NCI-H2029 (cell line): ENCODE results near the gene RAMACL.
"Not testable (repeated sequence)": the region's sequence is repeated elsewhere in the genome, so short reads cannot be mapped to it uniquely, and the experiment has no call there.

Source experiments
- DNase-seq: peaks from one replicate; lab custom pipeline; 2025; lab: John Stamatoyannopoulos, UW

The RAMACL gene

DNA sequence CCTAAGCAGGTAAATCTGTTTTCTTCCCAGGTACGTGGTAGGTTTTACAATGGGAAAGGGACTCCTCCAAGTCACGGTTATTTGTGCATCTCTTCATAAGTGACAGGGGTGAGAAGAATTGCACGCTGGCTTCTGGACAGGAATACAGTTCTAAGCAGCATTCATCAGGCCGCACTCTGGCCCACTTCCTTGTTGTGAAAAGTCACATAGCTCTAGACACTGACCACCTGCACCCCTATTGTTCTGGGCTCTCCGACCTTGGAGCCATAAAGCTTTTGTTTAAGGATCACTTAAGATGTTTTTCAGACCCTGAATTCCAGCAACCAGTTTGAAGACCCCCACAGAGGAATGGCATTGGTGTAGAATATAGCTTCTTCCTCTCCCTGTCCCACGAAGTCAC lies 31.4 kb downstream of the RAMACL start:
- no peak for DNase-seq

DNA sequence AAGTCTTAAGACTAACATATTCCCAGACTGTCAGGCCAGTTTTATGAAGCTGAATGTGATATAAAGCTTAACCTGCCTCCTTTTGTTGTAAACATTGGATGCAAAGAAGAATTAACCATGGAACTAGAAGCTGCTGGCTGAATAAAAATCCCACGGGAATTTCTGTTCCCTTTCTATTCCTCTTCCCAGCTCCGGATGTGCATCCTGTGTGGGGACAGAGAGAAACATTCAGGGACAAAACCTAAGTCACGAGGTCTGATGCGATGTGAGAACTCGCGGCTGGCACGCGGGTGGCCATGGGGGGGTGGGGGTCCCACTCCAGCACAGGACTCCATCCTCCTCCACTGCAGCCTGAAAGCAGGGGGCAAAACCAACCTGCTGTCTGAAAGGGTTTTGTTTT lies 32.2 kb downstream of the RAMACL start:
- no peak for DNase-seq

DNA sequence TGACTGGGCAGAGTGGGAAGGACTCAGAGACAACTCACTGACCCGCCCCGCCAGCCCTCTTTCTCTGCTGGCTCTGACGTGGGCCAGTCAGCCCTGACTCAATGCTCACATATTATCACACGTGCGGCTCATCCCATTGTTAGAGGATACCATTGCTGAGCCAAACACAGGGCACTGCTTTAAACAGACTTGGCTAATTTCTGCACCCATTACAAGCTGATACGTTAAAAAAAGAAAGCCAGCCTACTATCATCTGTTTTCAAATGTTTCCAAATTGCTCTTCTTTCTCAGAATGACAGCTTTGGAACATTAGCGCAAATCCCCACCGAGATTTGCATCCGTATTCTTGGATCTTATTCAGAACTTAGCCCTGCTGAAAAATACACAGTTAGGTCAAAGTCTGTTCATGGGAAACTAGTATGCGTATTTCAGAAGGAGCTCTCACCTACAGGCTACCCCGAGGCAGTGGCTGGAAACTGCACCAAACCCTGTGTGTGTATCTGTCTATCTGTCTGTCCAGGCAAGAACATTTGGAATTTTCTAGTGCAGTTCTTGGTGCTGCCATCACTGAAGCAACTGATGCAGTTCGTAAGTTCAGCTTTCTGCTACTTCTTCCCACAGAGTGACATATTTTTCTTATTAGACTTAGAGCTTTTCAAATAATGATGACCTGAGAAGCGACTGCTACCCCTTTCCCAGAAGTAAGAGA lies 32.8 kb downstream of the RAMACL start:
- no peak for DNase-seq

DNA sequence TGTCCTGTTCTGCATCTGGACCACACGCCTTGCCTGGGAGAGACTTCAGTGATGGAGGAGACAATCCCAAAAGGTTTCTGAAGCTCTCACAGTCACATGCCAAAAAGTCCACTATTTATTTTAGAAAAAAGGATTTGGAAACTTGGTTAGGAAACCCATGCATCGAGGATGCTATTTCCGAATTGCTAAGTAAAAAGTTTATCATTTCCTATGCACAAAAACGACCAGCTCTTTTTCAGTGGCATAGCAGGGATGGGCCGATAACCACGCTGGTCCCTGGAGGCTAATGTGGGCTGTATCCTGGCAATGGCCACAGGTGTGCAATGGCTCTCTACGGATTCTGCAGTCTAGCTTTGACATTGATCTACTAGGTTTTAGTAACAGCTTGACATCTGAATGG lies 33.9 kb downstream of the RAMACL start:
- no peak for DNase-seq

DNA sequence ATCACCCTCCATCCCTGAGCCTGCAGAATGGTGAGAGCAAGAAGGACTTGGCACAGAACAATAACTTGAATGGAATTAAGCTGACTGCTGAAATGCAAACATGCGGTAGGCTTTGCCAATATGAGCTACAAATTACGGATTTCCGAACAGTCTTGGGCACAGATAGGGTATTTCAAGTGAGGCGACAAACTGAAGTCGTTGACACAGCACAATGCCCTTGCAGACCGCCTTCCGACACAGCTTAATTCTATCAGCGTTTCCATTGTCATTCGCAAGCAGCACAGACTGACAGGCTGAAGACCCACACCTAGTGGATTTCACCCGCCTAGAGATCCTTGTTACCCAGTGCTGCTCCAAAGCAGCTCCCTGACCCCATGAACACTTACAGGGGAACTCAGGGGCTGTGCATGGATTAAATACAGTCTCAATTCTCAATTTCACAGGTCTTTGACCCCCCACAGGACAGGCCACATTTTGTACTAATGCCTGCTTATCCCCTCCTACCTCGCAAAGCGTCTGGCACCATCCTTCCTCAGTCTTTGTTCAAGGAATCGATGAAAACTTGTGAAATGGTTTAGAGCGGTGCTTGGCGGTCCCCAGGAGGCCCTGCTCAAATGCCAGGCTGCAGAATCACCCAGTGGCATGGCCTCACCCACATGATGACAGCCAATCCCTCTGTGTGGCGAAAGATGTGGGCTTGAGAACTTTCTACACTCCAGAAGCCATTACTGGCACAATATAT lies 34.6 kb downstream of the RAMACL start:
- DNase-seq, result no peak

DNA sequence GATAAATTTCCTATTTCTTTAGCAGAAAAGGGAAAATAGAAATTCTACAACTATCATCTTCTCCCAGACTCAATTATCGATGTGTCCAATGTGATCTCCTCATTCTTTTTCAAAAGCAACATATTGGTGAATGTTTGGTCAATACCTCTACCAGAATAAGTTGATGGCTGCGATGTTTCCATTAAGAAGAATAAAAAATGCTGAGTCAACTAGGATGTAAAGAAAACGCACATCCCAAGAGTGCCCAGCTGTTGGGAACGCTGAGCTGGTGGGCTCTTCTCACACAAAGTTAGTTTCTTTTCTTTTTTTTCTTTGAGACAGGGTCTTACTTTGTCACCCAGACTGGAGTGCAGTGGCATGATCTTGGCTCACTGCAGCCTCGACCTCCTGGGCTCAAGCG lies 39.8 kb downstream of the RAMACL start:
- DNase-seq, result no peak

DNA sequence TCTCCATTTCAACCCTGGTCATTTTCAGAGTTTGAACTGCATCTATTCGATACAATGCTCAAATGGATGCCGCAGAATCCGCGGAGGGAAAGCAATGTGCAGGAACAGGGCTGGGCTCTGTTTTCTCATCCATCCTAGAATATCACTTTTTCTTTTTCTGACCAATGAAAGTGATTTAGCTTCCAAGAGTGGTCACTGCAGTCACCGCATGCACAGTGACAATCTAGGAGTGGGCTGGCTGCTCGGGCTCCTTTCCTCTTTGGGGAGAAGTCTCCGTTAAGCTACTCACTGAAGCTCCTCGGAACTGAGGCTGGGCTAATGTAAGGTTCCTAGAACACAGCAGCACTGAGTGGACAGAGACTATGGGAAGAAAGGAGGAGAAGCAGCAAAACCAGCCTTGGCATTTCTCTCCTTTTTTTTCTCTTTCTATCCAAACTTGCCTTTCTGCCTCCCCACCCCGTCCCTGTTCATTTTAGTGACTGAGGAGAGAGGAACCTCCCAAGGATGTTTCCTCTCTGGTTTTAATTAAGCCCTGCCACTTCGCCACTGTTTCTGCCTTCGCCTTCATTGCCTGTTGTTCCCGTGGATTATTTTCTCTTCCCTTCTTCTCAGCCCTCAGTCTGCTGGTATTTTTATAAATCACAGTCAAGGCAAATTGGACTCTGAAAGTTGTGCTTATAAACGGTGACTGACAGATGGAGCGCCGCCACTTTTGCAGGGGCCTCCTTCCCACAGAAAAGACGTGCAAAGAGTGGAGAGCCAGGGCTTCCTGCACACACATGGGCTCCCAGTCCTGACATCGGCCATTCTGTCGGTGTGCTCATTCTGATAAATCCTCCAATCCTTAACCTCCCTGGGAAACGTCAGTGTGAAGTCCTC lies 41.1 kb downstream of the RAMACL start:
- DNase-seq, result no peak

DNA sequence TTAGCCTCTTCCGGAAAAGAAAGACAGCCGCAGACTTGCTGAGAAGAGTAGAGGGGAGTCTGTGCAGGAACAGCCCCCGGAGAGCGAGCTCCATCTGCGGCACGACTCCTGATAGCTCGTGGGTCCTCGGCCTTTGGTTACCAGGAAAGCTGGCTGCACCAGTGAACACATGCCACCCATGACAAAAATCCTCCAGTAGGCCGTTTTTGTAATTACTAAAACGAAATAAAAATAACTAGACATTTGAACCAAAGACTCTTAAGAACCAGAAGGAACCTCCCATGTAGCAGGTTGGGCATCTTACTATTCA lies 42.2 kb downstream of the RAMACL start:
- DNase-seq, result no peak

DNA sequence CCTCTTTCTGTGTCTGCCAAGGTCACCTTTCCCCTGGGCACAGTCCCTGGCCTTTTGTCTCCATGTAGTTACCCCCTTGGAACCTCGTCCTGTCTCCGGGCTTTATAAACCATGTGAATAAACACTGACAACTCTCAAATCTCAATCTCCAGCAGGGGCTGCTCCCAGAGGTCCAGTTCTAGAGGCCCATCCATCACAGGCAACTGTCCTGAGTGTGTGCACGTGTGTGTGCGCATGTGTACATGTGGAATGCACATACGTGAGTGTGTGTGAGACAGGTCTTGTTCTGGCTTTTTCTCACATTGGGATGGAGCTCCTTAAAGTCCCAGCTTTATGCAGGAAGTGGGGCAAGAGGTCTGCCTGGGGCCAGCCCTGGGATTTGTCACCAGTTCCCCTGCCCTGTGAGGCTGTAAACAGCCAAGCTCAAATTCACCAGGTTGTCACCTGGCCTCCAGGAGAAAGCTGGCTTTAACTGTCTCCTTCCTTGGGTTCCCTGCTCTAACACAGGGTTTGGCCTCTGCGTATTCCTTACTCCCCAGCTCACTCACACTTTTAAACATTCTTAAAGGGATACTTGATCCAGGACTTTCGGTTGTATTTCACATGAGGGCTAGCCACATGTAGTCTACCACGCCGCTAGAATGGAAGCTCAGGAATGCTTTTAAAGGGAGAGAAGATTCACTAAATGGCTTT lies 42.7 kb downstream of the RAMACL start:
- DNase-seq, result no peak

DNA sequence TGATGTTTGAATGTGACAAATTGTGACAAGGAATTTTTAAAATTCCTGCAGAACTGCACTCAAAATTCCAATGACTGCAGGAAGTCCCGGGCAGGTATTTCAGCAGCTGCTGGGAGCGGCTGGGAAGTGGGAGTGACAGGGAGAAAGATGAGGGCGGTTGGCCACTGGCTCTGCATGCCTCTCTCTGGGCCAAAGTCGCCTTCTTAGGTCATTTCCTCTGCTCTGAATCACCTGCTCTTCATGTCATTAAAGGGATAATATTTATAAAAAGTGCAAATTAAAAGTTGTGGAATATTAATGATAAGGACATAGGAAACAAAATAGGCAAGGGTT lies 43.9 kb downstream of the RAMACL start:
- DNase-seq, result no peak

DNA sequence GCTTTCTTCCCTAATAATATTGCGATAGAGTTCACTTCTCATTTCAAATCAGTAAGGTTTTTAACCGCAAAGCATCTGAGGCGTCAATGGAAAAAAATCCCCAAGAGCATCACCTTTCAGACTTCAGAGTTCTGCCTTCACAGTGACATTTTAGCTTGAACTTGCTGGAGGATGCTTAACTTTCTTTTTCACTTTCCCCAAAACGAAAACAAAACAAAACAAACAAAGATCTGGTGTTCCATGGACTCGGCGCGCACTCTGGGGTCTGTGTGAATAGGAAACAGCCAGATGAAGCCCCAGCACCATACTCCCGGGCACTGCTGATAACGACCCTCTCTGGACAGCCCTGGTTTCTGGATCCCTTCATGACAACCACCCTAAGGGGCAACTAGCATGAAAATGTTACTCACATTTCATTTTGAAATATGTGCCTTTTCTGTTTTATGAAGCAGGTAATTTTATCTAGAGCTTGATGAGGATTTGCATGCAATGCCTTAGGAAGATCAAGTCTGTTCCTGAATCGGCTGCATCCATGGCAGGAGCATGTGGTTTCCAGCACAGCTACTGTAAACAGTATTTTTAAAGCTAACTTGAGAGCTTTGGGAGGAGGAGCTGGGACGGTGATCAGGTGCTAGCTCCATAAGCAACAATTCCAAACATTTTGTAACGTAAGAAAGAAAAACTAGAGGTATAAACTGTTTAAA lies 44.5 kb downstream of the RAMACL start:
- no peak for DNase-seq

DNA sequence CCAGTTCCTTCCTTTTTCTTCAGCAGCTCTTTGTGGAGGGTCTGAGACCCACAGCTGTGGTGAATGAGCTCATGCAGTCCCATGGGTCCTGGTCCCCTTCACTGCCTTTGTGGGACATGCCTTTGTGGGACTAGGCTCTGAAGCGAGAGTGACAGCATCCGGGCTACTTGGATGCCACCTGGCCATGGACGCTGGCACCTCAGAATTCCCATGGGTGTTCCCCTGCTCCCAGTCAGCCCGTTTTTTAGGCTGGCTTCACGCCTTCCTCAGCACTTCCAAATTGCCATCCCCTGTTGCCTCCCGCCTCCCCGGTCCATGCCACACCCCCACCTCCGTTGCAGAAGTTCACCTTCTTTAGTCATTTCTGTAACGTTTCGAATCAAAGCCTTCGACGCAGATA lies 45.1 kb downstream of the RAMACL start:
- no peak for DNase-seq

DNA sequence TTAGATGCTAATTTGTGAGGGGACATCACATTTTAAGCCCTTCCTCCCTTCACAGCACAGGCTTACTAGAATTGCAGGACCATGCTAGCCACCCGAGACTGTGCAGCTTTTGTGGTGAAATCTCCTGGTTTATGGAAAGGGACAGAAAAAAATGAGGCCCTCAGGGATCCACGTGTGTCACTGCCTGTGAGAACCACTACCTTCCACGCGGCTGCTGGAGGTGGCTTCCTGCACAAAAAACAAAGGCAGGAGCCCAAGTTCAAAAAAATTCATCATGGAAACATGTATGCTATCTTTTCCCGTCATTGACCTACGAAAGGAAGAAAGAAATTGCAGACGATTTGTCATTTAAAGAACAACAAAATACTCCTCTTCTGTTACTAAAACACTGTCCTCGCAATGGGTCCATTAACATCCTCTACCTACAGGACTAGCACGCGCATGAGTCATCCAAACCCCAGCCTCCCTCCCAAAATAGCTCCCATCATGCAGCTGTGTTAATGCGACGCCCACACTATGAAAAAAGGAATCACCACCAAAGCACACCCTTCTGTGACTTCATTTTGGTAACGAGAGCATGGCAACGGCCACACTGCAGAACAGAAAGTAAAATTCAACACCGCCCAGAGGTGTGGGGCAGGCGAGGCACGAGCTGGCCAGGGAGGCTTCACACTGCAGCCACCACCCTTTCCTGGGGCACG lies 45.7 kb downstream of the RAMACL start:
- DNase-seq, result no peak

DNA sequence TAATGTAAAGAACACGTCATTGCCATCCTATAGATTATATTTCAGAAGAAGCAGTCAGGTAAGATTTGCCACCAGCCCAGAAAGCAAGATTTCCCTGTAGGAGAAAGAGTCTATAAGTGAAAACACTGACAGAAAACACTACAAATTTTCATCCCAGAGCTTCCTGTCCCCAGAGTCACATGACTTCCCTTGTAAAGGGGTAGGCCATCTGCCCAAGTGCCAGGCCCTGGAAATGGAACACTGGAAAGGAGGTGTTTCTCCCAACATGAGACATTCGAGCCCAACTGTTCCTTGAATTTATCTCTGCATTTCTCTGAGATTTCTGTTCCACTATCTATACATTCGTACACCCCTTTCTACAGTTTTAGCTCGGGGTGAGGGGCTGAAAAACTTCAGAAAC lies 46.9 kb downstream of the RAMACL start:
- no peak for DNase-seq

DNA sequence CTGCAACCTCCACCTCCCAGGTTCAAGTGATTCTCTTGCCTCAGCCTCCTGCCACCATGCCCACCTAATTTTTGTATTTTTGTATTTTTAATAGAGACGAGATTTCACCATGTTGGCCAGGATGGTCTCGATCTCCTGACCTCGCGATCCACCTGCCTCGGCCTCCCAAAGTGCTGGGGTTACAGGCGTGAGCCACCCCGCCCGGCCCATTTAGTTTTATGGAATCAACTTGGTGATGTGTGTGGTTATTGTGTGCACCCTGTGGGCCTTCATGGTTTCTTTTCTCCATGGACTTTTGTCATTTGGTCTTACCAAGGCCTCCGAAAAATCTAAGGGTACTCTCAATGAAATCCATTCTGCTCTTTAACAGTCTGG lies 47.5 kb downstream of the RAMACL start:
- not testable (repeated sequence) for DNase-seq

DNA sequence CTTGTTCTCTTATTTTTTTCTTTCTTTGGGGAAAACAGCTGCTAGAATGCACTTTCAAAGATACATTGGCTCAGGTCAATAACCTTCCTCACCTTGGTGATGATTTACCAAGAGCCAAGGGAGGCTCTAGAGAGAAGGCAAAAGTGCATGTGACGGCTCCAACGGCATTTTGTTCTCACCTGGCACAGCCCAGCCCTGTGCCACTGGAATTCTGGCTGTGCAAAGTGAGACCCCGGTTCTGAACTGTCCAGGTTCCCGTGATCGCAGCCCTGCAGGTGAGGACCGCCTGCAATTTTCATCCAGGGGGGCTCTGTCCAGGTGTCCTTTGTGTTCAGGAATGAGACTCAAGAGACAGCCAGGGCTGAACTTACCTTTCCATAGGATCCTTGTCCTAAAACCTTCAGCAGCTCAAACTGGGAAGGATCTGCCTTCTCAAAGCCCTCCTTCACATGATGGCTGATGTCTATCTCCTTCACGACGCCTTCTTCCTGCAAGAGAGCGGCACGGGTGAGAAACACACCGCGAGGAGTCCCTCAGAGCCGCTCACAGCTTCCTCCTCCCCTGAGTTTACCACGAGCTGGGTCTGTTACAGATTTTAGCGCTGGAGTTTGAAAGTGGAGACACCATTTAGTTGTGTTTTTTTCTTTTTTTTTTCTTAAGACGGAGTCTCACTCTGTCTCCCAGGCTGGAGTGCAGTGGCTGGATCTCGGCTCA lies 48.0 kb downstream of the RAMACL start:
- no peak for DNase-seq

DNA sequence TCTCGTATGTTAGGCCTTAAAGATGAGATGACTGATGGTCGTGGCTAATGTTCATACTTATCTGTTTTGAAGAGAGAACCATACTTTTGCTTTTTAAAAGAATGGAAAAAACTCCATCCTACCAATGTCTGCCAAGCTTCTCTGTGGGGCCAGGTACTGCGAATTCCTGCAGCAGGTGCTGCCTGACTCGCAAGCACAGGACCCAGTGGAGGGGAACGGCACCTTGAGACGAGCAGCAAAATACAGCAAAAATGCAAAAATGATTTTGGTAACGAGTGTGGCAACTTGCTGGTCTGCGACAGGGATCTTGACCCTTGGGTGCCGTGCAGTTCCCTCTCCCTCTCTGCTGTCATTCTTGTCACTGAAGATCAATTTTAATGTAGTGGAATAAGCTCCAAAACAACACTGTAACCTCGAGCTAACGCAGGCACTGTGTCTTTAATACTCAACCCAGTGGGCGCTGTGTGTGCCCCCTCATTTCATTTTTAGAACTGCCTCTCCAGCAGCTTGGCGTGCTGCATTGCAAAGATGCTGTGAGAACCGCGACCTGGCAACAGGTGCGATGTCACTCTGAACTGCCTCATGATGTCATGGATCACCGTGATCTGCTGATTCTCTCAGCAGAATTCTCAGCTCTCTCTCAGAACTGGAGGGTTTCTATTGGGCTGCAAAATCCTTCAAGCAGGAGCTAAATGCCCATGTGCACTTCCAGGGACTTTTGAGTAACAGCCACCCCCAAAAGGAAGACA lies 51.6 kb downstream of the RAMACL start:
- no peak for DNase-seq

DNA sequence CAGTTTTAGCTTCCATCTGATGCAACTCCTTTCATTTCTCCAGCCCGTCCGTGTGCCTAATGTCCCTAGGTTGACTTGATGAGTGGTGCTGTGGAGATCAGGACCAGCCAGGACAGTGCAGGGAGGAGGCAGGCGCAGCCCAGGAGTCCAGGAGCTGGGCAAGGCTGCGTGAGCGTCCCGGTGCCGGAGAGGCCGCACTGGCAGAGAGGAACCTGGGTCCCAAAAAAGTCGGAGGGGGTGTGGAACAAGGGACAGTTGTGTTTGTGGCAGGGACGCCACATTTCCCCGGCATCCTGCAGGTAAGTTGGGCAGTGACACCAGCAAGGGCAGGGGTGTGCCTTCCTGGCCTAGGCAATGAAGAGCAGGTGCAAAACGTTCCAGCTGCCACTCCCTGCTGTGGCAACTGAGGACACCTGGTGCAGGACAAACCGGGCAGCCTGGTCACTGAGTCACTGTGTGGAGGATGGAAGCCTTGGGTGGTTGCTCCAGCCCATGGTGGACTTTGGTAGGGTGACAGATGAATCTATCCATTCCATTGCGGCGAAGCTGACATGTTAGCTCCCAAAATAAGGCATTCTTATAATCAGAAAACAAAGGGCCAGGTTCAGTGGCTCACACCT lies 53.2 kb downstream of the RAMACL start:
- DNase-seq, result no peak
